IgD-negative memory B cell (primary cell): ENCODE measurements around the gene RTN4R. TPM values are rescaled to one million over a fixed set of nuclear protein-coding genes. Genes with fewer than 3 reads are reported as not detected.
"Not testable (repeated sequence)": the region's sequence is repeated elsewhere in the genome, so short reads cannot be mapped to it uniquely, and the experiment has no call there.

Source experiments
- H3K27ac Mint-ChIP-seq, 3 donors: one replicate each; pipeline ENCODE4 v1.8.0; 2020 to 2022; ENCODE audit warnings: mild to moderate bottlenecking in 3 of 3, mixed read lengths in 3 of 3, moderate library complexity in 1 of 3
- H3K27me3 Mint-ChIP-seq: one replicate; pipeline ENCODE4 v1.8.0; 2021; ENCODE audit warnings: mixed read lengths
- H3K36me3 Mint-ChIP-seq: one replicate; pipeline ENCODE4 v1.8.0; 2020; ENCODE audit warnings: mild to moderate bottlenecking, mixed read lengths
- H3K4me1 Mint-ChIP-seq, 3 donors: one replicate each; pipeline ENCODE4 v1.8.0; 2020 to 2022; ENCODE audit warnings: mixed read lengths in 3 of 3, mild to moderate bottlenecking in 1 of 3
- H3K4me3 Mint-ChIP-seq, 4 donors: one replicate each; pipeline ENCODE4 v1.8.0; 2020 to 2022; ENCODE audit warnings: mild to moderate bottlenecking in 4 of 4, mixed read lengths in 4 of 4, moderate library complexity in 3 of 4
- H3K9me3 Mint-ChIP-seq, 3 donors: one replicate each; pipeline ENCODE4 v1.8.0; 2020 to 2021; ENCODE audit warnings: mixed read lengths in 3 of 3, mild to moderate bottlenecking in 1 of 3
- polyA plus RNA-seq: library from polyadenylated mRNA; unstranded; fragments of 300-500 nt; fragmentation: Illumina TruSeq; gene quantifications from one replicate; pipeline ENCODE4 v1.2.3, GENCODE V29; 2021

Gene RTN4R
- polyA plus RNA-seq, 1 donor from 2014 or later, result not detected

GRCh38 chr22:20297414-20298109, 29.4 kb upstream of the RTN4R start:
- Mint-ChIP-seq H3K4me1 (peaks cover 0 to 2% (median 0%) of the 10 kb centered on the region in 3 donors), H3K36me3 (no peaks in the 10 kb centered on the region), H3K27me3 (peaks cover under 1% of the 10 kb centered on the region), H3K9me3 (no peaks in the 10 kb centered on the region), H3K4me3 (peak overlapping the region; percentile 61 to 92 (median 87)), H3K27ac (peak overlapping the region in 1 of 3 donors; percentile 84)

GRCh38 chr22:20296598-20296997, 28.5 kb upstream of the RTN4R start:
- Mint-ChIP-seq H3K27me3 (no peaks in the 10 kb centered on the region), H3K4me1 (peaks cover 0 to 2% (median 0%) of the 10 kb centered on the region in 3 donors), H3K27ac (no peak overlapping the region), H3K4me3 (peak overlapping the region in 2 of 4 donors; percentile 7 to 49), H3K36me3 (no peaks in the 10 kb centered on the region), H3K9me3 (no peaks in the 10 kb centered on the region)

GRCh38 chr22:20295262-20296064, 27.3 kb upstream of the RTN4R start:
- Mint-ChIP-seq H3K27ac (no peak overlapping the region), H3K9me3 (no peaks in the 10 kb centered on the region), H3K4me1 (peaks cover 0 to 2% (median 0%) of the 10 kb centered on the region in 3 donors), H3K27me3 (no peaks in the 10 kb centered on the region), H3K4me3 (peak overlapping the region in 1 of 4 donors; percentile 22), H3K36me3 (no peaks in the 10 kb centered on the region)

GRCh38 chr22:20292673-20293232, 24.6 kb upstream of the RTN4R start:
- Mint-ChIP-seq H3K27ac (no peak overlapping the region), H3K36me3 (no peaks in the 10 kb centered on the region), H3K27me3 (peaks cover 2% of the 10 kb centered on the region), H3K9me3 (no peaks in the 10 kb centered on the region), H3K4me1 (no peaks in the 10 kb centered on the region), H3K4me3 (no peak overlapping the region)

- Mint-ChIP-seq H3K4me1 (no peaks in the 10 kb centered on the region), H3K9me3 (no peaks in the 10 kb centered on the region), H3K27ac (no peak overlapping the region), H3K36me3 (no peaks in the 10 kb centered on the region), H3K27me3 (peaks cover 2% of the 10 kb centered on the region), H3K4me3 (no peak overlapping the region)
These were observed 24.0 kb upstream of the RTN4R start for GRCh38 chr22:20292108-20292507.

- Mint-ChIP-seq H3K4me3 (no peak overlapping the region), H3K4me1 (no peaks in the 10 kb centered on the region), H3K36me3 (no peaks in the 10 kb centered on the region), H3K27ac (no peak overlapping the region), H3K9me3 (no peaks in the 10 kb centered on the region), H3K27me3 (peaks cover 3% of the 10 kb centered on the region)
These were observed 23.5 kb upstream of the RTN4R start for GRCh38 chr22:20291604-20292063.

GRCh38 chr22:20291249-20291586, 23.1 kb upstream of the RTN4R start:
- Mint-ChIP-seq H3K4me1 (no peaks in the 10 kb centered on the region), H3K36me3 (no peaks in the 10 kb centered on the region), H3K27ac (no peak overlapping the region), H3K9me3 (no peaks in the 10 kb centered on the region), H3K4me3 (no peak overlapping the region), H3K27me3 (peaks cover 3% of the 10 kb centered on the region)

- Mint-ChIP-seq H3K36me3 (no peaks in the 10 kb centered on the region), H3K4me1 (no peaks in the 10 kb centered on the region), H3K4me3 (no peak overlapping the region), H3K27ac (no peak overlapping the region), H3K9me3 (no peaks in the 10 kb centered on the region), H3K27me3 (peaks cover 3% of the 10 kb centered on the region)
These were observed 22.6 kb upstream of the RTN4R start for GRCh38 chr22:20290578-20291248.

GRCh38 chr22:20290045-20290392, 21.9 kb upstream of the RTN4R start:
- H3K4me1 Mint-ChIP-seq, result no peaks in the 10 kb centered on the region
- no peak overlapping the region for H3K27ac Mint-ChIP-seq
- H3K27me3 Mint-ChIP-seq, result peaks cover 3% of the 10 kb centered on the region
- no peak overlapping the region for H3K4me3 Mint-ChIP-seq
- no peaks in the 10 kb centered on the region for H3K9me3 Mint-ChIP-seq
- no peaks in the 10 kb centered on the region for H3K36me3 Mint-ChIP-seq

- not testable (repeated sequence) for H3K27ac Mint-ChIP-seq, H3K4me1 Mint-ChIP-seq, H3K36me3 Mint-ChIP-seq, H3K9me3 Mint-ChIP-seq, H3K27me3 Mint-ChIP-seq, H3K4me3 Mint-ChIP-seq
These were observed 21.3 kb upstream of the RTN4R start for GRCh38 chr22:20289182-20290044.

GRCh38 chr22:20286784-20287423, 18.8 kb upstream of the RTN4R start:
- H3K4me1 Mint-ChIP-seq, H3K9me3 Mint-ChIP-seq, H3K27ac Mint-ChIP-seq, H3K27me3 Mint-ChIP-seq, H3K4me3 Mint-ChIP-seq, H3K36me3 Mint-ChIP-seq: not testable (repeated sequence)

- H3K9me3 Mint-ChIP-seq, result not testable (repeated sequence)
These were observed 18.2 kb upstream of the RTN4R start for GRCh38 chr22:20286312-20286660.

GRCh38 chr22:20285473-20286311, 17.6 kb upstream of the RTN4R start:
- not testable (repeated sequence) for H3K4me1 Mint-ChIP-seq, H3K27ac Mint-ChIP-seq, H3K36me3 Mint-ChIP-seq, H3K27me3 Mint-ChIP-seq, H3K4me3 Mint-ChIP-seq, H3K9me3 Mint-ChIP-seq

More at GRCh38 chr22:20286312-20286660, 18.2 kb upstream of the RTN4R start:
- H3K36me3 Mint-ChIP-seq, H3K4me1 Mint-ChIP-seq, H3K4me3 Mint-ChIP-seq, H3K27me3 Mint-ChIP-seq: not testable (repeated sequence)
- H3K27ac Mint-ChIP-seq, result peak overlapping the region in 1 of 3 donors; percentile 19
